SU-DHL-6 (cell line): Measurements from ENCODE around the gene SHC2.

Source experiments
- CTCF ChIP-seq: fragments of 200-600 bp; sonication (generic); IDR thresholded peaks from one replicate; pipeline ENCODE4 v1.5.1; 2017; ENCODE audit warnings: antibody characterized with exemption, mild to moderate bottlenecking, low read length, moderate library complexity; ENCODE audit not compliant: insufficient read depth, poor library complexity, severe bottlenecking
- EZH2phosphoT487 ChIP-seq: fragments of 200-600 bp; sonication (generic), shearing (Covaris generic); conservative IDR thresholded peaks from 2 replicates; pipeline ENCODE4 v1.6.1; 2018; ENCODE audit warnings: mild to moderate bottlenecking, antibody characterized with exemption, low read length, moderate library complexity, mixed read lengths

GRCh38 chr19:488505-489417 is 27.9 kb upstream of the SHC2 start:
- TF ChIP-seq CTCF: no peak
- no peak for TF ChIP-seq EZH2phosphoT487
